GM12878 (cell line): Measurements from ENCODE around the gene TGM5. TPM values are rescaled to one million over a fixed set of nuclear protein-coding genes. Genes with fewer than 3 reads are reported as not detected.
A peak's percentile ranks its signal among the peaks of the same experiment; 100 is the strongest.

Experiments
- ATF7 ChIP-seq: fragments of 450-650 bp; IDR thresholded peaks from 2 replicates; pipeline ENCODE4 v1.6.1; 2016; ENCODE audit warnings: low read depth, mild to moderate bottlenecking
- BCL3 ChIP-seq: IDR thresholded peaks from 2 replicates; pipeline ENCODE4 v1.6.1; 2011; ENCODE audit warnings: borderline replicate concordance, low read depth, mild to moderate bottlenecking, moderate library complexity, low read length; ENCODE audit not compliant: insufficient read depth, poor library complexity, severe bottlenecking
- CBFB ChIP-seq: IDR thresholded peaks from 2 replicates; pipeline ENCODE4 v1.6.1; 2016; ENCODE audit warnings: antibody characterized with exemption, low read depth
- CEBPB ChIP-seq, 2 experiments: fragments of 150-350 bp in 1 of 2; IDR thresholded peaks; 2 replicates each; pipeline ENCODE4 v1.6.1; 2012 to 2014; ENCODE audit warnings: low read depth in 2 of 2, low read length in 2 of 2, borderline replicate concordance in 1 of 2, inconsistent platforms in 1 of 2
- EP300 ChIP-seq, 2 experiments: fragments of 150-350 bp in 1 of 2; IDR thresholded peaks; 2 replicates each; pipeline ENCODE4 v1.6.1; 2011 to 2012; ENCODE audit warnings: low read depth in 2 of 2, low read length in 2 of 2, borderline replicate concordance in 1 of 2, improper control_type of control experiment in 1 of 2, inconsistent platforms in 1 of 2; ENCODE audit not compliant: control insufficient read depth in 1 of 2
- GABPA ChIP-seq: IDR thresholded peaks from 2 replicates; pipeline ENCODE4 v1.6.1; 2014; ENCODE audit warnings: antibody characterized with exemption, low read depth, mild to moderate bottlenecking, inconsistent platforms
- GATAD2B ChIP-seq: fragments of 450-650 bp; conservative IDR thresholded peaks from 2 replicates; pipeline ENCODE4 v1.6.1; 2017; ENCODE audit warnings: low read depth, mild to moderate bottlenecking, moderate library complexity
- JUNB ChIP-seq: IDR thresholded peaks from 2 replicates; pipeline ENCODE4 v1.6.1; 2016; ENCODE audit warnings: antibody characterized with exemption, mild to moderate bottlenecking
- LARP7 ChIP-seq: fragments of 450-650 bp; IDR thresholded peaks from 2 replicates; pipeline ENCODE4 v1.6.1; 2017; ENCODE audit warnings: mild to moderate bottlenecking
- MYC ChIP-seq: IDR thresholded peaks from 2 replicates; pipeline ENCODE4 v1.6.1; 2011; ENCODE audit warnings: mild to moderate bottlenecking, low read length, moderate library complexity, inconsistent platforms; ENCODE audit not compliant: insufficient read depth, insufficient replicate concordance, insufficient read length, severe bottlenecking
- NBN ChIP-seq: fragments of 450-650 bp; IDR thresholded peaks from 2 replicates; pipeline ENCODE4 v1.6.1; 2016
- NR2F1 ChIP-seq: fragments of 450-650 bp; conservative IDR thresholded peaks from 2 replicates; pipeline ENCODE4 v1.6.1; 2017; ENCODE audit warnings: mild to moderate bottlenecking
- POLR2A ChIP-seq: IDR thresholded peaks from 2 replicates; pipeline ENCODE4 v1.6.1; 2011; ENCODE audit warnings: low read depth, mild to moderate bottlenecking, low read length
- RAD21 ChIP-seq: IDR thresholded peaks from 2 replicates; pipeline ENCODE4 v1.6.1; 2011; ENCODE audit warnings: mild to moderate bottlenecking, low read depth, low read length, moderate library complexity; ENCODE audit not compliant: insufficient read depth
- RB1 ChIP-seq: fragments of 450-650 bp; formaldehyde crosslinking; IDR thresholded peaks from 2 replicates; pipeline ENCODE4 v1.6.1; 2017; ENCODE audit warnings: mild to moderate bottlenecking, borderline replicate concordance
- RELA ChIP-seq: fragments of 450-650 bp; IDR thresholded peaks from 2 replicates; pipeline ENCODE4 v1.8.0; 2014; ENCODE audit warnings: borderline replicate concordance; ENCODE audit not compliant: partially characterized antibody
- RFX5 ChIP-seq: IDR thresholded peaks from 2 replicates; pipeline ENCODE4 v1.6.1; 2011; ENCODE audit warnings: low read depth, low read length, improper control_type of control experiment
- SMAD1 ChIP-seq: fragments of 450-650 bp; IDR thresholded peaks from 2 replicates; pipeline ENCODE4 v1.6.1; 2018; ENCODE audit warnings: mild to moderate bottlenecking, low read depth; ENCODE audit not compliant: partially characterized antibody
- SPI1 ChIP-seq: IDR thresholded peaks from 2 replicates; pipeline ENCODE4 v1.6.1; 2011; ENCODE audit warnings: low read depth, mild to moderate bottlenecking, low read length, moderate library complexity, borderline replicate concordance; ENCODE audit not compliant: insufficient read depth
- TAF1 ChIP-seq: IDR thresholded peaks from 2 replicates; pipeline ENCODE4 v1.6.1; 2011; ENCODE audit warnings: mild to moderate bottlenecking, low read depth, low read length, borderline replicate concordance
- TARDBP ChIP-seq: IDR thresholded peaks from 2 replicates; pipeline ENCODE4 v1.6.1; 2016; ENCODE audit warnings: borderline replicate concordance
- TBL1XR1 ChIP-seq: IDR thresholded peaks from 2 replicates; pipeline ENCODE4 v1.6.1; 2012; ENCODE audit warnings: low read depth, low read length, improper control_type of control experiment
- WRNIP1 ChIP-seq: IDR thresholded peaks from 2 replicates; pipeline ENCODE4 v1.6.1; 2011; ENCODE audit warnings: low read depth, low read length, improper control_type of control experiment, borderline replicate concordance
- ZNF592 ChIP-seq: fragments of 450-650 bp; IDR thresholded peaks from 2 replicates; pipeline ENCODE4 v1.6.1; 2017; ENCODE audit warnings: mild to moderate bottlenecking, moderate library complexity
- ZZZ3 ChIP-seq: IDR thresholded peaks from 2 replicates; pipeline ENCODE4 v1.6.1; 2011; ENCODE audit warnings: low read depth; ENCODE audit not compliant: control insufficient read depth, insufficient read length
- polyA plus RNA-seq, 11 experiments: library from polyadenylated mRNA; depleted of rRNA in 4 of 11; unstranded in 6 of 11; stranded (reverse) in 5 of 11; fragments of >200 nt; fragmentation: Nextera tagmentation in 4 of 11; fragmentation: Illumina TruSeq in 1 of 11; extraction: Ambion mirVana in 4 of 11; extraction: Trizol in 1 of 11; gene quantifications; 1 replicate in 1 of 11; 2 replicates in 10 of 11; pipeline versions ENCODE4 v1.2.1 to v1.2.3, GENCODE V29; 2011 to 2016; ENCODE audit warnings: inconsistent platforms in 2 of 11, missing spikeins in 2 of 11, low read depth in 1 of 11
- total RNA-seq, 4 experiments: library from RNA; depleted of rRNA in 3 of 4; stranded (reverse); fragments of >200 nt in 3 of 4; fragmentation: Illumina TruSeq in 1 of 4; extraction: Trizol in 1 of 4; gene quantifications; 2 replicates each; pipeline versions ENCODE4 v1.2.1 to v1.2.3, GENCODE V29; 2013 to 2021
- TF ChIP-seq, protein P1 (sequence below): IDR thresholded peaks from 2 replicates; pipeline ENCODE4 v1.6.1; 2012; ENCODE audit warnings: low read depth, low read length, improper control_type of control experiment

TGM5 gene
- total and polyA plus RNA-seq, 10 of the 15 experiments (the other 5 are each of a cell fraction or from before 2014, with no cell fraction given): 4.4 to 27.1 (median 5.6) TPM

GRCh38 chr15:43249699-43250203 lies 17.0 kb downstream of the TGM5 start (continued):
- peak; percentile 91 for TF ChIP-seq ZNF592
- TF ChIP-seq BCL3: peak; percentile 76
- TF ChIP-seq RELA: no peak
- peak; percentile 95 for TF ChIP-seq CBFB
- 0 out of 2 replicates have a peak, but pooled peaks have one; percentile 9 for TF ChIP-seq RAD21
- TF ChIP-seq LARP7: no peak
- no peak for TF ChIP-seq POLR2A
- no peak for TF ChIP-seq MYC
- no peak for TF ChIP-seq RFX5
- TF ChIP-seq WRNIP1: no peak
- TF ChIP-seq JUNB: peak; percentile 96
- TF ChIP-seq SPI1: peak; percentile 39; the same call in 1 of the 2 replicates
- TF ChIP-seq TBL1XR1: peak; percentile 87
- peak; percentile 40 for TF ChIP-seq SMAD1
- peak; percentile 82 for TF ChIP-seq ATF7
- TF ChIP-seq TARDBP: no peak
- TF ChIP-seq TAF1: no peak
- TF ChIP-seq RB1: no peak
- TF ChIP-seq EP300 (IDR thresholded peaks at IDR 0.05; ENCODE audit: borderline replicate concordance in 1 of 2, control insufficient read depth in 1 of 2, low read depth in 2 of 2, low read length in 2 of 2): peak; percentile 85 to 89; a peak in 3 of 4 replicates
- TF ChIP-seq NR2F1: peak; percentile 88
- peak; percentile 91; the same call in 1 of the 2 replicates for TF ChIP-seq GATAD2B
- TF ChIP-seq GABPA: 0 out of 2 replicates have a peak, but pooled peaks have one; percentile 27
- TF ChIP-seq CEBPB (IDR thresholded peaks at IDR 0.05; ENCODE audit: borderline replicate concordance in 1 of 2, low read depth in 2 of 2, low read length in 2 of 2): peak in 1 of 2 experiments; percentile 80; a peak in 1 of 4 replicates
- TF ChIP-seq, protein P1, sequence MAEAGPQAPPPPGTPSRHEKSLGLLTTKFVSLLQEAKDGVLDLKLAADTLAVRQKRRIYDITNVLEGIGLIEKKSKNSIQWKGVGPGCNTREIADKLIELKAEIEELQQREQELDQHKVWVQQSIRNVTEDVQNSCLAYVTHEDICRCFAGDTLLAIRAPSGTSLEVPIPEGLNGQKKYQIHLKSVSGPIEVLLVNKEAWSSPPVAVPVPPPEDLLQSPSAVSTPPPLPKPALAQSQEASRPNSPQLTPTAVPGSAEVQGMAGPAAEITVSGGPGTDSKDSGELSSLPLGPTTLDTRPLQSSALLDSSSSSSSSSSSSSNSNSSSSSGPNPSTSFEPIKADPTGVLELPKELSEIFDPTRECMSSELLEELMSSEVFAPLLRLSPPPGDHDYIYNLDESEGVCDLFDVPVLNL: no peak
- TF ChIP-seq ZZZ3: no peak
- peak; percentile 89 for TF ChIP-seq NBN
